HS-27A (cell line): ENCODE results near the gene MRPS14.
A peak's percentile ranks its signal among the peaks of the same experiment; 100 is the strongest.

Source experiments
- DNase-seq: peaks from one replicate; pipeline ENCODE4 v3.0.0-alpha.2; 2012; ENCODE audit warnings: low read depth, missing footprints

The MRPS14 gene

GRCh38 chr1:174984952-174985351, 38.3 kb downstream of the MRPS14 start:
- no peak for DNase-seq

- DNase-seq = no peak
Measured at GRCh38 chr1:174982971-174983689, 40.1 kb downstream of the MRPS14 start.

- DNase-seq = no peak
Measured at GRCh38 chr1:174976436-174977108, 46.7 kb downstream of the MRPS14 start.

GRCh38 chr1:174975764-174976163, 47.5 kb downstream of the MRPS14 start:
- DNase-seq = no peak

- DNase-seq = no peak
Measured at GRCh38 chr1:174974711-174975119, 48.5 kb downstream of the MRPS14 start.

GRCh38 chr1:174971902-174972301, 51.3 kb downstream of the MRPS14 start:
- no peak for DNase-seq

- DNase-seq = no peak
Measured at GRCh38 chr1:174971466-174971865, 51.8 kb downstream of the MRPS14 start.

- DNase-seq = no peak
Measured at GRCh38 chr1:174969977-174970376, 53.2 kb downstream of the MRPS14 start.

GRCh38 chr1:174968750-174969244, 54.4 kb downstream of the MRPS14 start:
- peak; percentile 39 for DNase-seq

- DNase-seq = no peak
Measured at GRCh38 chr1:174967845-174968705, 55.1 kb downstream of the MRPS14 start.

- no peak for DNase-seq
Measured at GRCh38 chr1:174966008-174966572, 57.1 kb downstream of the MRPS14 start.

- DNase-seq = no peak
Measured at GRCh38 chr1:174965362-174966007, 57.7 kb downstream of the MRPS14 start.

- DNase-seq = no peak
Measured at GRCh38 chr1:174964972-174965361, 58.3 kb downstream of the MRPS14 start.

GRCh38 chr1:174964261-174964971, 58.8 kb downstream of the MRPS14 start:
- DNase-seq = no peak

- no peak for DNase-seq
Measured at GRCh38 chr1:174963529-174964125, 59.6 kb downstream of the MRPS14 start.
